GDM1 (cell line): ENCODE results near the gene FBXL17.

Source experiments
- DNase-seq: peaks from one replicate; lab custom pipeline; 2025; lab: John Stamatoyannopoulos, UW

FBXL17 gene

GRCh38 chr5:108373426-108373825 is 8.5 kb downstream of the FBXL17 start:
- no peak for DNase-seq

- DNase-seq, result no peak
These were observed 9.5 kb downstream of the FBXL17 start for GRCh38 chr5:108372369-108372768.

- DNase-seq, result no peak
These were observed 10.6 kb downstream of the FBXL17 start for GRCh38 chr5:108371263-108371662.

DNA sequence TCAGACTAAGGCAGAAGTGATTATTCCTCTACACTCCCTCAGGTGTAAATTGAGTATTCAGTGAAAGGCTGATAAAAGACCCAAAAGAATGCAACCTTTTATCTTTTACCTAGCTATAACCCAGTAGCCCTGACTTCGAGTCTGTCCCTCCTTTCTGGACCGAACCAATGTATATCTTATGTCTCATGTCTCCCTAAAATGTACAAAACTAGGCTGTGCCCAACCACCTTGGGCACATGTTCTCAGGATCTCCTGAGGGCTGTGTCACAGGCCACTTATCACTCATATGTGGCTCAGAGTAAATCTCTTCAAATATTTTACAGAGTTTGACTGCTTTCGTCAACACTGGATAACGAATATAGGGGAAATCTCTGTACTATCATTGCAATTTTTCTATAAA is 12.7 kb downstream of the FBXL17 start:
- DNase-seq, result no peak

GRCh38 chr5:108367679-108368334 is 14.1 kb downstream of the FBXL17 start:
- no peak for DNase-seq

- no peak for DNase-seq
These were observed 15.4 kb downstream of the FBXL17 start for GRCh38 chr5:108366500-108366899.

DNA sequence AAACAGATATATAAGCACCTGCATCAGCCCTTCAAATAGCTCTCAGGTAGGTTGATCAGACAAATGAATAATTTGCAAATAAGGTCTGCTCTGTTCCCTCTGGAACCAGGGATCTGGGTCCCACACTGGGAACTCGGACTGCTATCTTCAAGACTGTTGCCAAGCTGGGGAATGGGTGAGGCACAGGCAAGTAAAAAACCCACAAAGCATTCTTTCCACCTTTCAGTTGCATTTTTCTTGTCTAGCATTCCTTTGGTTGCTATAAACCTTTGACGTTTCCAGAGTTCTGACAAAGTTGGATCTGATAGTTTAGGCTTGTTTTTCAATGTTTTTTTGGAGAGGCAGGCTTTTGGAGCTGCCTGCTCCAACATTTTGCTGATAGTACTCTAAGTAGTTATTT is 20.1 kb downstream of the FBXL17 start:
- DNase-seq, result no peak

- DNase-seq, result no peak
These were observed 20.7 kb downstream of the FBXL17 start for GRCh38 chr5:108361239-108361638.

DNA sequence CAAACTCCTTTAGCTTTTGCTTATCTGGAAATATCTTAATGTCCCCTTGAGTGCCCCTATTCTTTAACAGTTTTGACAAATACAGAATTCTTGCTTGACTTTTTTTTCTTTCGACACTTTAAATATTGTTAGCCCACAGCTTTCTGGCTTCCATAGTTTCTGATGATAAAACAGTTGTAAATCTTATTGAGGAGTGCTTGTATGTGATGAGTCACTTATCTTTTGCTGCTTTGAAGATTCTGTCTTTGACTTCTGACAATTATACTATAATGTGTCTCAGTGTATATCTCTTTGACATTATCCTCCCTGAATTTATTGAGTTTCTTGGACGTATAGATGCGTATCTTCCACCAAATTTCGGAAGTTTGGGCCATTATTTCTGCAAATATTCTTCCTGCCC is 21.6 kb downstream of the FBXL17 start:
- DNase-seq, result no peak

- no peak for DNase-seq
These were observed 25.6 kb downstream of the FBXL17 start for GRCh38 chr5:108356286-108356685.

DNA sequence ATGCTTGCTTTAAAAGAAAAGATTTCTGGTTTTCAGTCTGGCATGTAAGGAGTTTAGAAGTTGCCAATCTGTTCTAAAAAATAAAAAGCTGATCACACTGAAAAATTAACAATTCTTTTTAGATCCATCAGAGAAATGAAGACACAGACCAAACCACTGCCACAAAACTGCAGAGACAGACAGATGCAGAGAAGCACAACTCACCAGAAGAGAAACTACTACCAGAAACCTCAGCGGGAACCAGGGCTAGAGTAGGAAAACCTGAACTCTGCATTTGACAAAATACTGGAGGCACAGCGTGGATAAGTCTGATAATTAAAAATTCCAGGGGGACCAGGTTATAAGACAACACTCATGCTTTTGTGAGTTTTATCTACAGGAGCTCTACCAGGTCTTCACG is 28.8 kb downstream of the FBXL17 start:
- no peak for DNase-seq

GRCh38 chr5:108345541-108346171 is 36.2 kb downstream of the FBXL17 start:
- peak; percentile 33 for DNase-seq

DNA sequence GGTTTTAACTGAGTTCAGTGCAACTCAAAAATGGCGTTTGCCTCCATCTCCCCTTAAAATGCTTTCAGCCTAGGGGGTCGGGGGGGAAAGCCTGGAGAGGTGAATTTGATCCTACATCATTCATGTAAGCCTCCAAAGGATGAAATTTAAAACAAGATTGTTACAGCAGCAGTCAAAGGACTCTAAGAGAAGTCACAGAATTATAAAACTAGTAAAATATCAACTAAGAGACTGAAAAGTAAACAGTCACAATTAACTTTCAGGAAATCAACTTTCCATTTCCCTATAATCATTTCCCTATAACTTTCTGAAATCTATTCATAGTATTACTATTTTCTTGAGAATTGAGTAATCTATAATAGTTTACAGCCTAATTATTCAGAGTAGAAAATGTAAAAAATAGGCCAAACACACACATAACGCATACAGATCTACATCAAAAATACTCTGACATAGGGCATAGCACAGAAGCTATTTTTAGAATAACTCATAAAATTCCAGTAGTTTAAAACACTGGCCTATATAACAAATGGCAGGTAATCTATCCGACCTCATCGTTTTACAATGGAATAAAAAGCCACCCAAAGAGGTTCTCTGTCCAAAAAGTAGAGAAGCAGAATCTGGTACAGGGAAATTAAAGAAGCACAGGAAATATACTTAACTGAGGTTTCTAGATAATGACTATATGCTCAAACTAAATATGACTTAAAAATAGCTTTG is 37.6 kb downstream of the FBXL17 start:
- no peak for DNase-seq

- no peak for DNase-seq
These were observed 40.0 kb downstream of the FBXL17 start for GRCh38 chr5:108341866-108342265.

DNA sequence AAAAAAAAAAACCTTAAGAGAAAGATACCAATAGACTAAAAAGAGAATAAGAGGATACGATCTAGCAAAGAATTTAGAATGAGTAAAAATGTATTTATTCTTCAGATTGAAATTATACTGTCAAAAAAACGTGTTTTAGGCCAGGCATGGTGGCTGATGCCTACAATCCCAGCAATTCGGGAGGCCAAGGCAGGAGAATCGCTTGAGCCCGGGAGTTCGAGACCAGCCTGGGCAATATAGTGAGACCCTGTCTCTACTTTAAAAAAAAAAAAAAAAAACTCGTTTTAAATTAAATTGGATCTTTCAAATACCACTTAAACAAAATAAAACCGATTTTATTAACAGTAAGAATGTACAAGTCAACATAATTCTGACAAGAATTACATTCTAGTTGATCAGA is 41.8 kb downstream of the FBXL17 start:
- no peak for DNase-seq

DNA sequence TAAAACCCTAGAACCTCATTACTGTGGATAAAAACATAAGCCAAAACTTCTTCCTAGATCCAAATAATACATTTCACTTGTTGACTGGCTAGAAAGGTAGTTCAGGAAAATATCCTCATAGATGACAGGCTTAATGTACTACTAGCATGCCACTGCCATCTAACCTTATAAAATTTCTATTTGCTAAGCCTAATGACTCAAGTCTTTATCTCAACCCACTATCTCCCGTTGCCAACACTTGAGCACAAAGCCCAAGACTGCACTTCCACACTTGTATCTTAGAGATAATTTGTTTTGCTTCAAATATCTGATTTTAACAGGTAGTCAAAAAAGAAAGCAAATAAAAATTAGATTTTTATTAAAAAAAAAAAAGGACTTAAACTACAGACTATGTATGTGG is 42.7 kb downstream of the FBXL17 start:
- no peak for DNase-seq

DNA sequence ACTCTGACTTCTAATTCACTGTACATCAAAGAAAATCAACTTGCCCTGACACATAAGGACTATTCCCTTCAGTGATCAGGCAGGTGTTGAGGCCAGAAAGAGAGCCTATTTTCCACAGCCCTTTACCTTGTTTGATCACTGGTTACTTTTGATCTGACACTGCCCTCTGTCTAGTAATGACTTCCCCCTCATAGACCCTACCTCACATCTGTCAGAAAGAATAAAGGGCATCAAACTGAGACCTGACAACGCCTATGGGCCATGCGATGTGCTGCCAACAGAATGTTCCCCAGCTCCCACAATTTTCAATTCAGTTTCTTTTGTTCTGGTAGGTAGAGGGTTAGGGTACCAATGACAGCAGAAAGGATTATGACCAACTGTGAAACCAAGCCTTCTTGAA is 47.7 kb downstream of the FBXL17 start:
- no peak for DNase-seq

- no peak for DNase-seq
These were observed 54.9 kb downstream of the FBXL17 start for GRCh38 chr5:108326982-108327381.

GRCh38 chr5:108324886-108325285 is 57.0 kb downstream of the FBXL17 start:
- DNase-seq, result no peak

GRCh38 chr5:108321341-108321740 is 60.6 kb downstream of the FBXL17 start:
- no peak for DNase-seq

DNA sequence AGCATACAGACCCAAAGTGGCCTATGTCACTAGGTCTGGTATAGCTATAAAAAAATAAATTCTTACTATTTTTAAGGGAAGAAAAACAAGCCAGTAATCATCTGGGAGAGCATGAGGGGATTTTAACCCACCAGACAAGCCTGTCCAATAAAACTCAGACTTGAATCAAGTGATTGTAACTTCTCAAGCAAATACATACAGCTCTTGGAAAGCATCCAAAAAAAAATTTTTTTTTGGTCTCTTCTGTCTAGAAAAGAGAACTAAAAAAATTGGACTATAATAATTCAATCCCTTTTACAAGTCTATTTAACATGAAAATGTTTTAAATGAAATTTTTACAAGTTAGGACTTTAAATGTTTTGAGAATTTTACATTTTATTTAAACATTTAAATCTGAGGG is 61.7 kb downstream of the FBXL17 start:
- DNase-seq, result no peak

GRCh38 chr5:108315829-108316228 is 66.1 kb downstream of the FBXL17 start:
- DNase-seq, result no peak

- DNase-seq, result no peak
These were observed 69.6 kb downstream of the FBXL17 start for GRCh38 chr5:108312258-108312657.
